ENCODE measurements around the gene CUZD1. TPM values are rescaled to one million over a fixed set of nuclear protein-coding genes. Genes with fewer than 3 reads are reported as not detected.
"Not testable (repeated sequence)": the region's sequence is repeated elsewhere in the genome, so short reads cannot be mapped to it uniquely, and the experiment has no call there.

The CUZD1 gene
- total RNA-seq, 4 donors from 2014 or later = 0.17 to 0.63 (median 0.43) TPM

DNA sequence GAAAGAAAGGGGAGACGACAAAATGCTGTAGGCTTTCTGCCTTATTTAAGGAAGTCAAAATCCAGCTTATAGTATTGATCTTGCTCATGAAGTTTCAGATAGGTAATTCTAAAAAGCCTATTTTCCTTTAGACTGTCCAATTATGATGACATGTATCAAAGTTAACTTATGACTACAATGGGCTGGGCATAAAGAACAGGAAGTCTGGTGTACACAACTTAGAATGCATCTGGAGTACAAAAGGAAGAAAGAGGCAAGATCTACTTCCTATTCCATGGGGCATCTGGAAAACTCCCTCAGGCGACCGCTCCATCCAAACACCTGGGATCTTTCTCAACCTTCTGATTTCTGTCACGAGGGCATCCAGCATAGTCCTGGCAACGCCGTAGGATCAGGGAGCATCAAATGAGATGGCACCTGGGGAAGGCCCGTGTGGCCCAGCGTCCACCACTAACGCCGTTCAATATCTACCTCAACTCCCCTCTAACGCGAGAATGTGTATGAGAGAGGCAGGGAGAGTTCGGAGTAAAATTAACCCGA is 33.2 kb upstream of the CUZD1 start:
- Histone ChIP-seq H3K36me3 (no peaks in the 10 kb centered on the region), H3K27me3 (no peaks in the 10 kb centered on the region), H3K4me1 (peaks cover 10 to 23% (median 17%) of the 10 kb centered on the region in 4 donors), H3K9me3 (no peaks in the 10 kb centered on the region), H3K4me3 (peak overlapping the region; percentile 59 to 74 (median 69)), H3K27ac (replicated peaks in 1 of 4) (peak overlapping the region; percentile 55 to 65 (median 60))
- no peak for DNase-seq (ENCODE audit: extremely low spot score)
- intact Hi-C loops (cut with DNase I) = no loop called here
- TF ChIP-seq EP300 (IDR thresholded peaks at IDR 0.05) (no peak), POLR2AphosphoS5 (IDR thresholded peaks at IDR 0.05) (no peak), POLR2A (IDR thresholded peaks at IDR 0.05; ENCODE audit: low read depth) (no peak)
- TF ChIP-seq, protein P1, sequence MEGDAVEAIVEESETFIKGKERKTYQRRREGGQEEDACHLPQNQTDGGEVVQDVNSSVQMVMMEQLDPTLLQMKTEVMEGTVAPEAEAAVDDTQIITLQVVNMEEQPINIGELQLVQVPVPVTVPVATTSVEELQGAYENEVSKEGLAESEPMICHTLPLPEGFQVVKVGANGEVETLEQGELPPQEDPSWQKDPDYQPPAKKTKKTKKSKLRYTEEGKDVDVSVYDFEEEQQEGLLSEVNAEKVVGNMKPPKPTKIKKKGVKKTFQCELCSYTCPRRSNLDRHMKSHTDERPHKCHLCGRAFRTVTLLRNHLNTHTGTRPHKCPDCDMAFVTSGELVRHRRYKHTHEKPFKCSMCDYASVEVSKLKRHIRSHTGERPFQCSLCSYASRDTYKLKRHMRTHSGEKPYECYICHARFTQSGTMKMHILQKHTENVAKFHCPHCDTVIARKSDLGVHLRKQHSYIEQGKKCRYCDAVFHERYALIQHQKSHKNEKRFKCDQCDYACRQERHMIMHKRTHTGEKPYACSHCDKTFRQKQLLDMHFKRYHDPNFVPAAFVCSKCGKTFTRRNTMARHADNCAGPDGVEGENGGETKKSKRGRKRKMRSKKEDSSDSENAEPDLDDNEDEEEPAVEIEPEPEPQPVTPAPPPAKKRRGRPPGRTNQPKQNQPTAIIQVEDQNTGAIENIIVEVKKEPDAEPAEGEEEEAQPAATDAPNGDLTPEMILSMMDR (IDR thresholded peaks at IDR 0.05) = no peak
- WGBS = 45% methylated on average over 10 of the region's 14 CpGs

DNA sequence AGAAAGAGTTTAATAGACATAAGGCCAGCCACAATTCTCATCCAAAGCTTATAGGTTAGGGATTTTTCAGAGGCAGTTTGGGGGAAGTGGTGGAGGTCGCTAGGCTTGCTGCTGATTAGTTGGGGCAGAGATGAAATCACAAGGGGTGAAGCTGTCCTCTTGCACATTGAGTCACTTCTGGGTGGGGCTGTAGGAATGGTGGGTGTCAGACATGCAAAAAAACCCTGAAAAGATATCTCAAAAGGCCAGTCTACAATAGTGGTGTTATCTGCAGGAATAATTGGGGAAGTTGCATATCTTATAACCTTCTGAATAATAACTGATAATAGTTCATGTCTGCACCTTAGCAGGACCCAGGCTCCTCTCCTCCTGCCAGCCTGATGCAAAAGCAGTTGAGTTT is 31.6 kb upstream of the CUZD1 start:
- H3K4me3 ChIP-seq = no peak overlapping the region
- intact Hi-C loops (cut with DNase I) = no loop called here
- H3K27me3 ChIP-seq = no peaks in the 10 kb centered on the region
- 89% methylated on average over 1 of the region's 1 CpG for WGBS
- no peaks in the 10 kb centered on the region for H3K36me3 ChIP-seq
- TF ChIP-seq POLR2A (IDR thresholded peaks at IDR 0.05; ENCODE audit: low read depth) (no peak), EP300 (IDR thresholded peaks at IDR 0.05) (no peak), POLR2AphosphoS5 (IDR thresholded peaks at IDR 0.05) (no peak)
- TF ChIP-seq, protein P1 (IDR thresholded peaks at IDR 0.05) = no peak
- no peak overlapping the region for H3K27ac ChIP-seq (replicated peaks in 1 of 4)
- DNase-seq (ENCODE audit: extremely low spot score) = no peak
- H3K9me3 ChIP-seq = no peaks in the 10 kb centered on the region
- H3K4me1 ChIP-seq = peaks cover 10 to 23% (median 17%) of the 10 kb centered on the region in 4 donors

GRCh38 chr10:122876467-122876855 is 30.8 kb upstream of the CUZD1 start:
- TF ChIP-seq EP300 (IDR thresholded peaks at IDR 0.05) = no peak
- TF ChIP-seq, protein P1 (IDR thresholded peaks at IDR 0.05) = no peak
- no peak for TF ChIP-seq POLR2AphosphoS5 (IDR thresholded peaks at IDR 0.05)
- TF ChIP-seq POLR2A (IDR thresholded peaks at IDR 0.05; ENCODE audit: low read depth) = no peak
- H3K27ac ChIP-seq (replicated peaks in 1 of 4) = no peak overlapping the region
- H3K36me3 ChIP-seq = no peaks in the 10 kb centered on the region
- H3K4me3 ChIP-seq = no peak overlapping the region
- no peaks in the 10 kb centered on the region for H3K9me3 ChIP-seq
- intact Hi-C loops (cut with DNase I) = no loop called here
- no peak for DNase-seq (ENCODE audit: extremely low spot score)
- H3K27me3 ChIP-seq = no peaks in the 10 kb centered on the region
- H3K4me1 ChIP-seq = peaks cover 10 to 23% (median 17%) of the 10 kb centered on the region in 4 donors
- WGBS = 100% methylated on average over 1 of the region's 1 CpG

DNA sequence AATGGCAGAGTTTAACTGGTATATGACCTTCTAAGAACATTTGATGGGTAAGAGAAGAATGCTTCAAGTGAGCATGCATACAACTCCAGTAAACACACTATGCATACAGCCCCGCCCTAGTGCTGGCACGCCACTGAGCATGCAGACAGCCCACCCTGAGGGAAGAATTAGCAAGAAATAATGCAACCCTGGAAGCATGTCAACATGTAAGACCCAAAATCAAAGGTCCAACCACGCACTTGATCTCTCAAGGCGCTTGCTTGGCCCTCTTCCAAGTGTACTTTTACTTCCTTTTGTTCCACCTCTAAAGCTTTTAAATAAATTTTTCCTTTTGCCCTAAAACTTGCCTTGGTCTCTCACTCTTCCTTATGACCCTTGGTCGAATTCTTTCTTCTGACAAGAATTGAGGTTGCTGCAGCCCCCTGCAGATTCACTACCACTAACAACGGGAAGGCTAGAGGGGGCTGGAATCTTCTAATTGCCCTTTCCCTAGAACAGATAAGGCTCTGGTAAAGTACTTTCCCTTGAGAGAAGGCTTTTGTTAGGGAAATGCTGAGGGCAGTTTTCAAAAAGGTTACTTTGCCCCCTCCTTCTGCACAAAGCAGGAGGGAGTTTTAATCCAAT is 30.3 kb upstream of the CUZD1 start:
- Histone ChIP-seq H3K9me3 (no peaks in the 10 kb centered on the region), H3K4me1 (peaks cover 10 to 23% (median 17%) of the 10 kb centered on the region in 4 donors), H3K27me3 (no peaks in the 10 kb centered on the region), H3K36me3 (no peaks in the 10 kb centered on the region), H3K27ac (replicated peaks in 1 of 4) (no peak overlapping the region), H3K4me3 (no peak overlapping the region)
- DNase-seq (ENCODE audit: extremely low spot score) = no peak
- WGBS = 60% methylated on average over 6 of the region's 6 CpGs
- intact Hi-C loops (cut with DNase I) = no loop called here
- TF ChIP-seq POLR2AphosphoS5 (IDR thresholded peaks at IDR 0.05) (no peak), POLR2A (IDR thresholded peaks at IDR 0.05; ENCODE audit: low read depth) (no peak), EP300 (IDR thresholded peaks at IDR 0.05) (no peak)
- TF ChIP-seq, protein P1 (IDR thresholded peaks at IDR 0.05) = no peak

- H3K4me3 ChIP-seq; H3K9me3 ChIP-seq; H3K27me3 ChIP-seq; H3K4me1 ChIP-seq; intact Hi-C loops (cut with DNase I); H3K27ac ChIP-seq (replicated peaks in 1 of 4); DNase-seq (ENCODE audit: extremely low spot score); H3K36me3 ChIP-seq: not testable (repeated sequence)
- WGBS = 93% methylated on average over 2 of the region's 2 CpGs
These were observed 26.3 kb upstream of the CUZD1 start for GRCh38 chr10:122871947-122872346.

- DNase-seq (ENCODE audit: extremely low spot score); H3K27me3 ChIP-seq; H3K4me3 ChIP-seq; H3K36me3 ChIP-seq; intact Hi-C loops (cut with DNase I); H3K27ac ChIP-seq (replicated peaks in 1 of 4); H3K9me3 ChIP-seq; H3K4me1 ChIP-seq: not testable (repeated sequence)
- WGBS = 100% methylated on average over 1 of the region's 2 CpGs
These were observed 23.1 kb upstream of the CUZD1 start for GRCh38 chr10:122868768-122869167.

- H3K4me3 ChIP-seq; H3K27ac ChIP-seq (replicated peaks in 1 of 4); DNase-seq (ENCODE audit: extremely low spot score); H3K36me3 ChIP-seq; H3K27me3 ChIP-seq; H3K4me1 ChIP-seq; intact Hi-C loops (cut with DNase I); H3K9me3 ChIP-seq: not testable (repeated sequence)
- WGBS = 95% methylated on average over 3 of the region's 3 CpGs
These were observed 21.3 kb upstream of the CUZD1 start for GRCh38 chr10:122866757-122867482.

Data from esophagus muscularis mucosa (tissue), 4 donors.